Tibial nerve (tissue), 4 donors: ENCODE results near the gene AQP1.

Experiments
- CTCF ChIP-seq, 5 experiments: fragments of 200-600 bp in 3 of 5; fragments of 450-650 bp in 2 of 5; sonication (generic) in 3 of 5; IDR thresholded peaks; one replicate each; pipeline ENCODE4 v1.5.1; 2016 to 2019; ENCODE audit warnings: antibody characterized with exemption in 5 of 5, mild to moderate bottlenecking in 3 of 5, moderate library complexity in 2 of 5
- EP300 ChIP-seq, 2 donors: sonication (generic); formaldehyde crosslinking; IDR thresholded peaks; one replicate each; pipeline ENCODE4 v1.6.1; 2017; ENCODE audit warnings: antibody characterized with exemption in 2 of 2, mild to moderate bottlenecking in 1 of 2
- POLR2A ChIP-seq, 2 donors: fragments of 450-650 bp; IDR thresholded peaks; one replicate each; pipeline ENCODE4 v1.6.1; 2017; ENCODE audit warnings: antibody characterized with exemption in 2 of 2, mild to moderate bottlenecking in 2 of 2, moderate library complexity in 2 of 2

GRCh38 chr7:30965372-30965771 is 53.7 kb downstream of the AQP1 start:
- TF ChIP-seq CTCF (IDR thresholded peaks at IDR 0.05) (no peak), POLR2A (IDR thresholded peaks at IDR 0.05) (no peak), EP300 (IDR thresholded peaks at IDR 0.05) (no peak)
